GM23338 (cell line): Measurements from ENCODE around the gene CCDC86. TPM values are rescaled to one million over a fixed set of nuclear protein-coding genes. Genes with fewer than 3 reads are reported as not detected.

Experiments used
- ATAC-seq: fragments of 200-7000 bp; cut with Tn5 transposase; 3 replicates; pipeline ENCODE4 v1.9.1; 2020
- DNase-seq: peaks from one replicate; pipeline ENCODE4 v3.0.0-alpha.2; 2015; ENCODE audit warnings: low spot score
- H2AFZ ChIP-seq: fragments of 200-600 bp; sonication (generic); 2 replicates; pipeline ENCODE4 v1.8.0; 2016; ENCODE audit warnings: antibody characterized with exemption, mild to moderate bottlenecking, moderate library complexity
- H3F3A ChIP-seq: fragments of 200-600 bp; sonication (generic); replicated peaks from 2 replicates; pipeline ENCODE4 v1.8.0; 2017; ENCODE audit warnings: antibody characterized with exemption, mixed run types, low read depth
- H3K27ac ChIP-seq: fragments of 200-600 bp; sonication (generic); 2 replicates; pipeline ENCODE4 v1.6.1; 2016; ENCODE audit warnings: low read depth
- H3K27me3 ChIP-seq: fragments of 200-600 bp; sonication (generic); 2 replicates; pipeline ENCODE4 v1.8.0; 2016; ENCODE audit warnings: mild to moderate bottlenecking, mixed run types, moderate library complexity; ENCODE audit not compliant: insufficient read depth
- H3K36me3 ChIP-seq: fragments of 200-600 bp; sonication (generic); 2 replicates; pipeline ENCODE4 v1.8.0; 2016; ENCODE audit warnings: mild to moderate bottlenecking; ENCODE audit not compliant: insufficient read depth
- H3K4me1 ChIP-seq: fragments of 200-600 bp; sonication (generic); 2 replicates; pipeline ENCODE4 v1.8.0; 2016; ENCODE audit warnings: mild to moderate bottlenecking, moderate library complexity; ENCODE audit not compliant: insufficient read depth
- H3K4me2 ChIP-seq: fragments of 200-600 bp; sonication (generic); 2 replicates; pipeline ENCODE4 v1.7.1; 2017; ENCODE audit warnings: mixed run types
- H3K4me3 ChIP-seq: fragments of 200-600 bp; sonication (generic); 2 replicates; pipeline ENCODE4 v1.6.1; 2016; ENCODE audit warnings: mixed run types
- H3K79me2 ChIP-seq: fragments of 200-600 bp; sonication (generic); replicated peaks from 2 replicates; pipeline ENCODE4 v1.8.0; 2017; ENCODE audit warnings: mild to moderate bottlenecking; ENCODE audit not compliant: insufficient read depth
- H3K9me2 ChIP-seq: fragments of 200-600 bp; sonication (generic); 2 replicates; pipeline ENCODE4 v1.8.0; 2017; ENCODE audit not compliant: insufficient read depth
- H4K20me1 ChIP-seq: fragments of 200-600 bp; sonication (generic); replicated peaks from 2 replicates; pipeline ENCODE4 v1.8.0; 2017; ENCODE audit warnings: mild to moderate bottlenecking; ENCODE audit not compliant: insufficient read depth
- H3K27ac Mint-ChIP-seq: 2 replicates; pipeline ENCODE4 v1.8.0; 2020; ENCODE audit warnings: inconsistent platforms, mild to moderate bottlenecking, moderate library complexity, mixed read lengths
- H3K27me3 Mint-ChIP-seq: 3 replicates; pipeline ENCODE4 v1.8.0; 2022; ENCODE audit warnings: low read depth, mild to moderate bottlenecking, moderate library complexity, mixed read lengths, inconsistent platforms; ENCODE audit not compliant: insufficient read depth, poor library complexity
- H3K36me3 Mint-ChIP-seq: 3 replicates; pipeline ENCODE4 v1.8.0; 2021; ENCODE audit warnings: low read depth, mild to moderate bottlenecking, inconsistent platforms, moderate library complexity, mixed read lengths
- H3K4me1 Mint-ChIP-seq: 3 replicates; pipeline ENCODE4 v1.8.0; 2020; ENCODE audit warnings: mild to moderate bottlenecking, inconsistent platforms, mixed read lengths
- H3K4me3 Mint-ChIP-seq: 3 replicates; pipeline ENCODE4 v1.8.0; 2021; ENCODE audit warnings: moderate library complexity, mild to moderate bottlenecking, inconsistent platforms, mixed read lengths
- H3K9me3 Mint-ChIP-seq: 3 replicates; pipeline ENCODE4 v1.8.0; 2020; ENCODE audit warnings: moderate library complexity, mild to moderate bottlenecking, inconsistent platforms, mixed read lengths
- CREB1 ChIP-seq: fragments of 250-450 bp; sonication (Bioruptor Pico); IDR thresholded peaks from 2 replicates; pipeline ENCODE4 v1.5.0; 2020; ENCODE audit warnings: low read depth, mild to moderate bottlenecking, moderate library complexity
- CTCF ChIP-seq, 2 experiments: fragments of 200-600 bp in 1 of 2; sonication (generic) in 1 of 2; conservative IDR thresholded peaks; 2 replicates each; pipeline versions ENCODE4 v1.5.1 to v1.6.1; 2016 to 2017; ENCODE audit warnings: antibody characterized with exemption in 2 of 2, low read depth in 2 of 2, mild to moderate bottlenecking in 2 of 2, moderate library complexity in 1 of 2
- ETS1 ChIP-seq: IDR thresholded peaks from 2 replicates; pipeline ENCODE4 v1.6.1; 2016; ENCODE audit warnings: antibody characterized with exemption
- EZH2 ChIP-seq: fragments of 200-600 bp; sonication (generic); IDR thresholded peaks from one replicate; pipeline ENCODE4 v1.8.0; 2017; ENCODE audit warnings: antibody characterized with exemption, mild to moderate bottlenecking, low read depth; ENCODE audit not compliant: unreplicated experiment
- EZH2phosphoT487 ChIP-seq: fragments of 200-600 bp; sonication (generic); IDR thresholded peaks from one replicate; pipeline ENCODE4 v1.8.1; 2018; ENCODE audit warnings: antibody characterized with exemption; ENCODE audit not compliant: unreplicated experiment
- NANOG ChIP-seq: IDR thresholded peaks from 2 replicates; pipeline ENCODE4 v1.6.1; 2016; ENCODE audit warnings: antibody characterized with exemption, borderline replicate concordance
- POLR2AphosphoS5 ChIP-seq: IDR thresholded peaks from 2 replicates; pipeline ENCODE4 v1.6.1; 2016; ENCODE audit warnings: antibody characterized with exemption, low read depth
- STAT1 ChIP-seq: IDR thresholded peaks from one replicate; pipeline ENCODE4 v1.6.1; 2016; ENCODE audit warnings: antibody characterized with exemption; ENCODE audit not compliant: unreplicated experiment
- ZNF331 ChIP-seq: fragments of 250-450 bp; sonication (Bioruptor Pico); IDR thresholded peaks from 2 replicates; pipeline ENCODE4 v1.5.0; 2020; ENCODE audit warnings: low read depth, mild to moderate bottlenecking, moderate library complexity
- ZNF462 ChIP-seq: fragments of 250-450 bp; sonication (Bioruptor Pico); IDR thresholded peaks from 2 replicates; pipeline ENCODE4 v1.5.0; 2020; ENCODE audit warnings: mild to moderate bottlenecking, moderate library complexity
- polyA plus RNA-seq: library from polyadenylated mRNA; unstranded; fragments of >200 nt; fragmentation: Nextera tagmentation; extraction: Ambion mirVana; gene quantifications from 2 replicates; pipeline ENCODE4 v1.2.1, GENCODE V29; 2016
- total RNA-seq: library from RNA; depleted of rRNA; stranded (reverse); fragments of >200 nt; shearing (Covaris generic); gene quantifications from 2 replicates; pipeline ENCODE4 v1.2.3, GENCODE V29; 2014

Gene CCDC86
- total and polyA plus RNA-seq, 2 experiments from 2014 or later: 67.3 to 98.5 TPM

- no peak for TF ChIP-seq ZNF462 (CRISPR knock-in tag)
- TF ChIP-seq EZH2phosphoT487: no peak
- TF ChIP-seq CREB1: no peak
- no peak for TF ChIP-seq NANOG
These were observed 37.2 kb downstream of the CCDC86 start (continued) for GRCh38 chr11:60879104-60879503.

GRCh38 chr11:60879971-60880588 lies 38.2 kb downstream of the CCDC86 start:
- no peaks in the 10 kb centered on the region for H3K79me2 ChIP-seq
- H3K4me3 ChIP-seq: no peak overlapping the region
- ATAC-seq: no peak
- Mint-ChIP-seq H3K4me1 (no peaks in the 10 kb centered on the region), H3K27me3 (no peaks in the 10 kb centered on the region), H3K36me3 (no peaks in the 10 kb centered on the region; the same call in 2 of the 3 replicates), H3K27ac (no peak overlapping the region), H3K9me3 (no peaks in the 10 kb centered on the region), H3K4me3 (no peak overlapping the region)
- no peaks in the 10 kb centered on the region for H3K9me2 ChIP-seq
- H3K4me1 ChIP-seq: no peaks in the 10 kb centered on the region
- H3F3A ChIP-seq: no peaks in the 10 kb centered on the region
- DNase-seq: no peak
- H3K4me2 ChIP-seq: no peak overlapping the region
- H2AFZ ChIP-seq: no peak overlapping the region
- H3K36me3 ChIP-seq: no peaks in the 10 kb centered on the region
- H3K27ac ChIP-seq: no peak overlapping the region
- H3K27me3 ChIP-seq: no peaks in the 10 kb centered on the region
- peaks cover 7% of the 10 kb centered on the region for H4K20me1 ChIP-seq
- TF ChIP-seq CREB1 (no peak), NANOG (no peak), STAT1 (no peak), EZH2 (no peak), POLR2AphosphoS5 (no peak), CTCF (conservative IDR thresholded peaks at IDR 0.05; ENCODE audit: low read depth in 2 of 2) (no peak), ZNF331 (CRISPR knock-in tag) (no peak), ETS1 (no peak)
